Loucy (cell line): ENCODE measurements around the gene SERPINA5.

Source experiments
- CTCF ChIP-seq: fragments of 200-600 bp; sonication (generic); conservative IDR thresholded peaks from 2 replicates; pipeline ENCODE4 v1.5.1; 2014; ENCODE audit warnings: mild to moderate bottlenecking, antibody characterized with exemption, low read length
- EZH2phosphoT487 ChIP-seq: fragments of 200-600 bp; IDR thresholded peaks from 2 replicates; pipeline ENCODE4 v1.6.1; 2018; ENCODE audit warnings: antibody characterized with exemption, mild to moderate bottlenecking, moderate library complexity, borderline replicate concordance

DNA sequence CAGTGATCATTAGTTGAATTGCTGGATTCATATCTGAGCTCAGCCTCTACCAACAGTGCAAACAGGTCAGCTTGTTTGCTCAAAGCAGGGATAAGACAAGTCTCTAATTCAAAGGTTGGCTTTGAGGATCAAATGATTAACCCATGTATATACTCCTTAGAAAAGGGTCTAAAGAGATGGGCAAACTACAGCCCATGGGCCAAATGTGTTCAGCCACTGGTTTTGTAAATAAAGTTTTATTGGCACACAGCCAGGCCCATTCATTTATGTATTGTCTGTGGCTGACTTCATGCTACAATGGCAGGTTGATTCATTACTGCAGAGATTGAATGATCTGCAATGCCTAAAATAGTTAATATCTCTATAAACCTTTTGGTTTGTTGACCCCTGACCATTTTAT, 16.8 kb upstream of the SERPINA5 start:
- TF ChIP-seq EZH2phosphoT487 = no peak
- TF ChIP-seq CTCF = no peak
